Midbrain (tissue), 1 donor: ENCODE measurements around the gene C3orf38.
"Not testable (repeated sequence)": the region's sequence is repeated elsewhere in the genome, so short reads cannot be mapped to it uniquely, and the experiment has no call there.

Experiments used
- DNase-seq: peaks from one replicate; lab custom pipeline; 2025; lab: John Stamatoyannopoulos, UW

Gene C3orf38

DNA sequence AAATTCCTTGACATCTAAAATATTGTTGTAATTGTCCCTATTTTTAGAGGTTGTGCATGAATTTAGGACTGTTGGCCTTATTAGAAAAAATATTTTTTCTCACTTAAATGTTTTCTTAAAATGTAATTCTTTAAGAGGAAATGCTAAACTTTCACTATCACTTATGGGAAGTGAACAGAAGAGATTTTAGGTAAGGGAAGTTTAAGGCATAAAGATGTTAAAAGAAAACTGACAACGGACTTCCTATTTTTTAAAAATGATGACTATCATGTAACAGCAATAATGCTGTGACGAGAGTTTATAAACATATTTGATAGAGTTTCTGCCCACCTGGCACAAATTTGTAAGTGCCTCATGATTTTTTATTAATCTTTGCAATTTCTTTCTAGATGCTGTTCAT is 3.1 kb downstream of the C3orf38 start:
- DNase-seq, result no peak

GRCh38 chr3:88166419-88166971 is 16.7 kb downstream of the C3orf38 start:
- no peak for DNase-seq

DNA sequence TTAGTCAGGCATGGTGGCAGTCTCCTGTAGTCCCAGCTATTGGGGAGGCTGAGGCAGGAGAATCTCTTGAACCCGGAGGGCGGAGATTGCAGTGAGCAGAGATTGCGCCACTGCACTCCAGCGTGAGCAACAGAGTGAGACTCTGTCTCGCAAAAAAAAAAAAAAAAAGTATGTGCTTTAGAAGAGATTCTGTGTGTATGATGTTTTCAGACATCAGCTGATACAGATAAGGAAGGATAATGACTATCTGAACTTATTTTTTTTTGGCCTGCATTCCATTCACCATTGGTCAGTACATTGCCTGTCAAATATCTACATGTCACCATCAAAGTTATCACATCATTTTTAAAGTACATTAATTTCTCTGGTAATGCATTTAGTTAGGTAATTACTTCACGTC is 17.4 kb downstream of the C3orf38 start:
- no peak for DNase-seq

GRCh38 chr3:88167704-88168103 is 17.9 kb downstream of the C3orf38 start:
- DNase-seq, result no peak

- no peak for DNase-seq
Measured at GRCh38 chr3:88168171-88168570, 18.4 kb downstream of the C3orf38 start.

GRCh38 chr3:88180398-88180999 is 30.7 kb downstream of the C3orf38 start:
- DNase-seq, result peak; percentile 53

GRCh38 chr3:88182165-88182918 is 32.6 kb downstream of the C3orf38 start:
- not testable (repeated sequence) for DNase-seq

- peak; percentile 63 for DNase-seq
Measured at GRCh38 chr3:88188436-88188835, 38.7 kb downstream of the C3orf38 start.

GRCh38 chr3:88189361-88189810 is 39.6 kb downstream of the C3orf38 start:
- no peak for DNase-seq

DNA sequence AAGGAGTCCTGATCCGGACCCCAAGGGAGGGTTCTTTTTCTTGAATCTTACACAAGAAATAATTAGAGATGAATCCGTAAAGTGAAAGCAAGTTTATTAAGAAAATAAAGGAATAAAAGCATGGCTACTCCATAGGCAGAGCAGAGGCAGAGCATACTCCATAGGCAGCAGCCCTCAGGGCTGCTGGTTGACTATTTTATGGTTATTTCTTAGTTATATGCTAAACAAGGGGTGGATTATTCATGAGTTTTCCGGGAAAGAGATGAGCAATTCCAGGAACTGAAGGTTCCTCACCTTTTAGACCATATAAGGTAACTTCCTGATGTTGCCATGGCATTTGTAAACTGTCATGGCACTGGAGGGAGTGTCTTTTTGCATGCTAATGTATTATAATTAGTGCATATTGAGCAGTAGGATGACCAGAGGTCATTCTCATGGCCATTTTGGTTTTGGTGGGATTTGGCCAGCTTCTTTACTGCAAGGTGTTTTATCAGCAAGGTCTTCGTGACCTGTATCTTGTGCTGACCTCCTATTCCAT is 42.2 kb downstream of the C3orf38 start:
- no peak for DNase-seq

- DNase-seq, result no peak
Measured at GRCh38 chr3:88192631-88193030, 42.9 kb downstream of the C3orf38 start.

GRCh38 chr3:88195951-88196434 is 46.2 kb downstream of the C3orf38 start:
- no peak for DNase-seq

DNA sequence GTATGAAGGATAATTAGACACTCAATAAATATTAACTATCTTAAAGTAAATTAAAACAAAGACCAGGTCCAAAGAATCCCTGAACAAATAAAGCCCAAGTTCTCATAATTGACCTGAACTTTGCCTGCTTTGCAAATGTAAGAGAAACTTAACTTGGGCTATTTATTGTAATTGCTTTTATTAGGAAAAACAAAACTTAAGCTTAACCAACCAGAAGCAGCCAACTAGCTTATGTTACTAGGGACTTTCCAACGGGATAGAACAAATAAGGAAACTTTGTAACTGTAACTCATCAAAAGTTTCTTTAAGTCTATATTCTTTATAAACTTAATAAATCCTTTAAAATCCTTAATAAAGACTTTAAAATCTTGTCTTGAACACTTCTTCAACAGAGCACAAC is 48.4 kb downstream of the C3orf38 start:
- no peak for DNase-seq

DNA sequence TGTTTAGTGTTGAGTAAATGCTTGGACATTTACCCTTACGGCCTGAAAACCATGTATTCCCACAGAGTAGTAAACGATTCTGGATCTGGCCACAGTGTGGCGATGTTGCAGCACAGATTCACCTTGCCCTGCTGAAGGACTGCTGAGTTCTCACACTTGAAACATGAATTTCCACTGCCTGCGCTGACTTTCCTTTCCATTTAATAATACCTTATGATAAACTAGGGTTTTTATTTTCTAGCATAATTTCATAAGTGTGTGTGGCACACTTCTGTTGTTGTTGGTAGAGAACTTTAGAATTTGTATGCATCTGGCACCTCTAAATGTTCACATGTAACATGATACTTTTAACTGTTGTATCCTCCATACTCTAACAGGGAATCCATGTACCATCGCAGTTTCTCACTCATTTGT is 53.9 kb downstream of the C3orf38 start:
- peak; percentile 81 for DNase-seq
